ENCODE data around the gene DLX1.
"Not testable (repeated sequence)": the region's sequence is repeated elsewhere in the genome, so short reads cannot be mapped to it uniquely, and the experiment has no call there.

Gene DLX1

DNA sequence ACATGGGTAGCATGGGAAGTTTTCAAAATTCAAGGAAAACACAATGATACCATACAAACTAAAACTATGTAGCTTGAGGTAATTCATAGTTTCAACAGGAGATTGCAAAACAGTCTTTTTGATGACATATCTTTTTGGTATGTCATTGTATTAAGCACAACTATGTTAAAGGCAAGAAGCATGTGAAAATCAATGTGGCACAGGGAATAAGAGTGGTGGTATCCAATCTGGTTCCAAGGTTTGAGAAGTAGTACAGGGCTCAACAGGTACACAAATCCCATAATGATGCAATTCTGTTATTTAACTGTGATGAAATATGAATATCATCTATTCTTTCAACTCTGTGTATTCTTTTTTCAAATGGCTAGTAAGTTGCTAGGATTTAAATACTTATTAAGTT is 33.8 kb downstream of the DLX1 start:
- peak in 1 of 2 donors; percentile 26 for DNase-seq

- no peak for DNase-seq
These were observed 34.8 kb downstream of the DLX1 start for GRCh38 chr2:172120118-172120517.

- no peak for DNase-seq
These were observed 43.2 kb downstream of the DLX1 start for GRCh38 chr2:172128484-172128883.

DNA sequence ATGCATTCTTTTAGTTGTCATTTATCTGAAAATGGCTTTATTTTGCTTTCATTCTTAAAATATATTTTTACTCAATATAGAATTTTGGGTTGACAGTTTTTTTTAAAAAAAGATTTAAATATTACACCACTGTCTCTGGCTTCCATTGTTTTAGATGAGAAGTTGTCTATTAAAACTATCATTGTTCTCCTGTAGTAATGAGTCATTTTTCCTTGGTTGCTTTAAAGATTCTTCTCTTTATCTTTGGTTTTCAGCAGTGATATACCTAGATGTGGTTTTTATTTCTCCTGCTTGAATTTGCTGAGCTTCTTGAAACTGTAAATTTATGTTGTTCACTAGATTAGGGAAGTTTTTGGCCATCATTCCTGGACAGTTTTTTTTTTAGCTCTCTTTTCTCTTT is 44.1 kb downstream of the DLX1 start:
- no peak for DNase-seq

DNA sequence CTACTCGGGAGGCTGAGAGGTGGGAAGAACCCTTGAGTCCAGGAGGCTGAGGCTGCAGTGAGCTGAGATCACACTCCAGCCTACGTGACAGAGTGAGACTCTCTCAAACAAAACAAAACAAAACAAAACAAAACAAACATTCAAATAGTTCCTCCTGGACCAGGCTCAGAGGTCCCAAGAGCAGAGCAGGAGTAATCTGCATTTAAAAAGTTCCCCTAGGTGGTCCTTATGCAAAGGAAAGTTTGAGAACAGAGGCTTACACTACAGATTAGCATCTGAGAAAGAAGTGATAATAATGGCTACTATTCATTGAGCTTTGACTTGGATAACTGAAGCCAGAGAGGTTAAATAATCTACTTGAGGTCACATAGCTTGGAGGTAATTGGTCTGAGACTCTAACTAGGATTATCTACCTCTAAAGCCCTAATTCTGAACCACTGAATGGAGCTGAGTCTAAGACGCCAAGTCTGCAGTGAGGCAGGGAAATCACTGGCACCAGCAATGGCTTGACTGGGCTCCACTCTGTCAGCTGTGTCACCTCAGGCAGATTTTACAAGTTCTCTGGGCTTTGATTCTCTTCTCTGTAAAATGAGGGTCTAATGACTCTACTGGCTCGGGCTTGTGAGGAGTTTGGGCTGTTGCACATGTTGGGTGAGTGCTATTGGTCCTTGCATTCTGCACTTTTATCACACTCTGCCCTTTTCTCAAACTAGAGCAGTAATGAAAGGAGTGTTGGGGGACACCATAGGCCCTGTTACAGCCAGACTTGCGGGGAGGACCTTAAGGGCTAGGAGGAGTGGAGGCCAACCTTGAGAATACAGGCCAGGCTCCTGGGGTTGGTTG is 46.6 kb downstream of the DLX1 start:
- no peak for DNase-seq

DNA sequence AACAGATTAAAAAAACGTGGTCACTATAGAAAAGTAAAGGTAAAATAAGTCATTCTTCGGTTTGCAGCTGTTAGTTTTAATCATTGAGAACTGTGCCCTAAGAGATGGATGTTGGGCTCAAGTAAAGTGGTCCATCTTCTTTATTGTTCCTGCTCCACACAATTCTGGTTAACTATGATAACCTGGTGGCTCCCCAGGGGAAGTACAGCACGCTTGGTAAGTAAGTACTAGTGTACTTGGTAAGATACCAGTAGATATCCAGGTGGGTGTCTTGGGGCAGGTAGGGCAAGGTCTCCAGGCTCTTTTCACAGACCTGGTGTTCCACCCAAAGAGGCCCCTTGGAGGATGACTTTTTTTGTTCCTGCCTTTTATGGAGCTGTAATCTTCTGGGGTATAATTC is 49.0 kb downstream of the DLX1 start:
- DNase-seq: no peak

DNA sequence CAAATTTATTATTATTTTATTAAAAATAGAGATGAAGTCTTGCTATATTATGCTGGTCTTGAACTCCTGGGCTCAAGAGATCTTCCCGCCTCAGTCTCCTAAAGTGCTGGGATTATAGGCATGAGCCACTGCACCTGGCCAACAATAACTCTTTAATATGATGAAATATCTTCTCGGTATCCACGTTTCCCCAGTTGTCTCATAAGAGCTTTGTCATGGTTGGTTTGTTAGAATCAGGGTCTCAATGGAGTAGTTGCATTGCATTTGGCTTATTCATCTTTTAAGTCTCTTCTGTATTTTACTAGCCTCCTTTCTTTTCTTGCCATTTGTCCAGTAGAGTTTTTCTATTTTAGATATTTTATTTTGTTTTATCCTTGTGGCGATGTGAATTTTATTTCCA is 50.1 kb downstream of the DLX1 start:
- no peak for DNase-seq

DNA sequence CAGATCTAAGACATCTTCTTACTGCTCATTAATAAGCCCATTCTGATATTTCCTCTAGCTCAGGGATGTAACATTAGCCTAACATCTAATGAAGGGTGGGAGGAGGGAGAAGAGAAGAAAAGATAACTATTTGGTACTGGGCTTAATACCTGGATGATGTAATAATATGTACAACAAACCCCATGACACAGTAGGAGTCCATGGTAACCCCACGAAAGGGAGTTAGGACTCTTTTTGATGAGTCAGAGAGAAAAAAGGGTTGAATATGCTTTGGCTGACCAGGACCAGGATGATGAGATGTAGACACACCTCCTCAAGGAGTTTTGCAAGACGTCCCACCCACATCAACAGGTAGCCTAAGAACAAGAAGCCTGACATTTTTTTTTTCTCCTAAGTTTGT is 51.8 kb downstream of the DLX1 start:
- DNase-seq: no peak

DNA sequence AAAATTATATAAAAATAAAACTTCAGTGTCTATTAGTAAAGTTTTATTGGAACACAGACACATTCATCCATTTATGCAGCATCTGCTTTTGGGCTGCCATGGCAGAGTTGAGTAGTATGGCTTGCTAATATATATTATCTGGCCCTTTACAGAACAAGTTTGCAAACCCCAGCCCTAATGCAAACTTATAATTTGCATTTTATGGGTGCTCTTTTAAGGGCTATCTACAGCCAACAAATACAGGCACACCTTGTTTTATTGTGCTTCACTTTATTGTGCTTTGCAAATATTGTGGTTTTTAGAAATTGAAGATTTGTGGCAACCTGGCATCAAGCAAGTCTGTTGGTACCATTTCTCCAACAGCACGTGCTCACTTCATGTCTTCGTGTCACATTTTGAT is 52.6 kb downstream of the DLX1 start:
- DNase-seq: no peak

DNA sequence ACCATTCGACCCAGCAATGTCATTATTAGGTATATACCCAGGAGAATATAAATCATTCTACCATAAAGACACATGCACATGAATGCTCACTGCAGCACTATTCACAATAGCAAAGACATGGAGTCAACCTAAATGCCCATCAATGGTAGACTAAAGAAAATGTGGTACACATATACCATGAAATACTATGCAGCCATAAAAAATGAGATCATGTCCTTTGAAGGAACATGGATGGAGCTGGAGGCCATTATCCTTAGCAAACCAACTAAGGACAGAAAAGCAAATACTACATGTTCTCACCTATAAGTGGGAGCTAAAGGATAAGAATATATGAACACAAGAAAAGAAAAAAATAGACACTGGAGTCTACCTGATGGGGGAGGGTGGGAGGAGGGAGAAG is 53.4 kb downstream of the DLX1 start:
- DNase-seq: not testable (repeated sequence)

Measured in inflammatory macrophage treated with lipopolysaccharide for 1 hour (primary cell).